ENCODE results near the gene ITGA11. TPM values are rescaled to one million over a fixed set of nuclear protein-coding genes. Genes with fewer than 3 reads are reported as not detected.
A peak's percentile ranks its signal among the peaks of the same experiment; 100 is the strongest.

Gene ITGA11
- total and polyA plus RNA-seq, 2 of the 4 experiments (the other 2 are of a cell fraction), result 4.1 to 6.6 TPM

DNA sequence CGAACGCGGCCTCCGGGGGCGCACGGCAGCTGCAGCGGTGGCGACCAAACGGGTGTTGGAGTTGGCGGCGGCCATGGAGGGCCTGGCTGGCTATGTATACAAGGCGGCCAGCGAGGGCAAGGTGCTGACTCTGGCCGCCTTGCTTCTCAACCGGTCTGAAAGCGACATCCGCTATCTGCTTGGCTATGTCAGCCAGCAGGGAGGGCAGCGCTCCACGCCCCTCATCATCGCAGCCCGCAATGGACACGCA, 153.7 kb downstream of the ITGA11 start:
- Histone ChIP-seq H3K18ac (ENCODE audit: low read depth, low read length) (peak overlapping the region; percentile 56), H4K91ac (ENCODE audit: insufficient read depth, low read depth, low read length) (peak overlapping the region; percentile 70; the same call in 1 of the 2 replicates), H3K27ac (ENCODE audit: insufficient read depth, low read length) (peak overlapping the region; percentile 98), H3K27me3 (ENCODE audit: control insufficient read depth, insufficient read depth, low read length) (no peaks in the 10 kb centered on the region), H4K8ac (ENCODE audit: low read depth in 2 of 2, low read length in 2 of 2) (peak overlapping the region; percentile 95 to 99; a peak in 3 of 4 replicates), H2AK5ac (ENCODE audit: low read depth, low read length) (peak overlapping the region; percentile 95), H3K4me3 (ENCODE audit: insufficient read depth, low read depth, low read length) (peak overlapping the region; percentile 86), H3K79me1 (ENCODE audit: low read depth in 1 of 2, low read length in 2 of 2) (peaks cover 16 to 59% of the 10 kb centered on the region in 2 experiments), H3K36me3 (ENCODE audit: control insufficient read depth, insufficient read depth, low read length) (peaks cover 2% of the 10 kb centered on the region; the same call in 1 of the 2 replicates), H3K9me3 (ENCODE audit: control insufficient read depth, insufficient read depth, low read length) (no peaks in the 10 kb centered on the region), H3K9ac (ENCODE audit: low read depth, low read length) (peak overlapping the region; percentile 87), H3K23ac (ENCODE audit: low read depth, low read length) (peak overlapping the region; percentile 96), H3K9me1 (ENCODE audit: insufficient read depth, low read length) (peaks cover 15% of the 10 kb centered on the region), H2BK15ac (ENCODE audit: low read depth, low read length) (peak overlapping the region; percentile 43; the same call in 1 of the 3 replicates), H2AFZ (replicated peaks; ENCODE audit: low read length, poor library complexity) (peak overlapping the region; percentile 99), H3K56ac (ENCODE audit: extremely low read depth, insufficient read depth, low read length) (peak overlapping the region; percentile 85), H3K4ac (ENCODE audit: low read depth, low read length) (peak overlapping the region; percentile 94), H2BK5ac (ENCODE audit: low read depth, low read length, poor library complexity, severe bottlenecking) (peak overlapping the region; percentile 97), H2BK120ac (ENCODE audit: low read depth, low read length) (peak overlapping the region; percentile 71), H4K5ac (ENCODE audit: low read depth, low read length) (peak overlapping the region; percentile 17), H2AK9ac (replicated peaks; ENCODE audit: low read depth, low read length, poor library complexity) (peak overlapping the region; percentile 96), H2BK20ac (ENCODE audit: low read depth, low read length) (no peak overlapping the region), H3K4me1 (ENCODE audit: control insufficient read depth, insufficient read depth, low read length) (peaks cover 29% of the 10 kb centered on the region), H3K4me2 (ENCODE audit: low read depth, low read length) (peak overlapping the region; percentile 98), H4K20me1 (ENCODE audit: insufficient read depth, low read length) (peaks cover 49% of the 10 kb centered on the region), H3K14ac (replicated peaks; ENCODE audit: low read depth, low read length) (peak overlapping the region; percentile 97)
- CTCF ChIA-PET, result no interaction called here
- DNase-seq (no peak), ATAC-seq (ENCODE audit: low read depth) (no peak)
- WGBS, 2 experiments (ENCODE audit: extremely low coverage in 2 of 2, insufficient read length in 1 of 2), result 1% methylated on average over 22 of the region's 22 CpGs; no CpG with 5 or more reads in 1 of the 2 experiments
- intact Hi-C loops (cut with micrococcal nuclease) (no loop called here), in situ Hi-C loops (cut with MboI; ENCODE audit: low sequenced_read_pairs) (no loop called here), dilution Hi-C loops (cut with HindIII; ENCODE audit: low sequenced_read_pairs, unreplicated experiment) (no loop called here)
- TF ChIP-seq, protein P1, sequence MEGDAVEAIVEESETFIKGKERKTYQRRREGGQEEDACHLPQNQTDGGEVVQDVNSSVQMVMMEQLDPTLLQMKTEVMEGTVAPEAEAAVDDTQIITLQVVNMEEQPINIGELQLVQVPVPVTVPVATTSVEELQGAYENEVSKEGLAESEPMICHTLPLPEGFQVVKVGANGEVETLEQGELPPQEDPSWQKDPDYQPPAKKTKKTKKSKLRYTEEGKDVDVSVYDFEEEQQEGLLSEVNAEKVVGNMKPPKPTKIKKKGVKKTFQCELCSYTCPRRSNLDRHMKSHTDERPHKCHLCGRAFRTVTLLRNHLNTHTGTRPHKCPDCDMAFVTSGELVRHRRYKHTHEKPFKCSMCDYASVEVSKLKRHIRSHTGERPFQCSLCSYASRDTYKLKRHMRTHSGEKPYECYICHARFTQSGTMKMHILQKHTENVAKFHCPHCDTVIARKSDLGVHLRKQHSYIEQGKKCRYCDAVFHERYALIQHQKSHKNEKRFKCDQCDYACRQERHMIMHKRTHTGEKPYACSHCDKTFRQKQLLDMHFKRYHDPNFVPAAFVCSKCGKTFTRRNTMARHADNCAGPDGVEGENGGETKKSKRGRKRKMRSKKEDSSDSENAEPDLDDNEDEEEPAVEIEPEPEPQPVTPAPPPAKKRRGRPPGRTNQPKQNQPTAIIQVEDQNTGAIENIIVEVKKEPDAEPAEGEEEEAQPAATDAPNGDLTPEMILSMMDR (conservative IDR thresholded peaks at IDR 0.05; ENCODE audit: low read depth, low read length), result peak; percentile 42
- 0 out of 2 replicates have a peak, but pooled peaks have one; percentile 13 for TF ChIP-seq RAD21 (IDR thresholded peaks at IDR 0.05; ENCODE audit: low read length)
- TF ChIP-seq FOS (IDR thresholded peaks at IDR 0.05; ENCODE audit: low read depth, low read length), result no peak
- TF ChIP-seq RCOR1 (IDR thresholded peaks at IDR 0.05; ENCODE audit: insufficient replicate concordance, low read length), result no peak
- TF ChIP-seq, protein P2, sequence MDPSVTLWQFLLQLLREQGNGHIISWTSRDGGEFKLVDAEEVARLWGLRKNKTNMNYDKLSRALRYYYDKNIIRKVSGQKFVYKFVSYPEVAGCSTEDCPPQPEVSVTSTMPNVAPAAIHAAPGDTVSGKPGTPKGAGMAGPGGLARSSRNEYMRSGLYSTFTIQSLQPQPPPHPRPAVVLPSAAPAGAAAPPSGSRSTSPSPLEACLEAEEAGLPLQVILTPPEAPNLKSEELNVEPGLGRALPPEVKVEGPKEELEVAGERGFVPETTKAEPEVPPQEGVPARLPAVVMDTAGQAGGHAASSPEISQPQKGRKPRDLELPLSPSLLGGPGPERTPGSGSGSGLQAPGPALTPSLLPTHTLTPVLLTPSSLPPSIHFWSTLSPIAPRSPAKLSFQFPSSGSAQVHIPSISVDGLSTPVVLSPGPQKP (IDR thresholded peaks at IDR 0.05; ENCODE audit: borderline replicate concordance, low read depth, low read length), result no peak
- POLR2A ChIA-PET (ENCODE audit: unreplicated experiment), result interaction anchor here (0.8 kb wide), 1 partner anchor 120 kb away, joined by 5 read pairs; no protein-coding TSS in a partner anchor
- BruUV-seq (replicated peaks), result no TSS peak

All from IMR-90 (cell line).